ENCODE results near the gene KRT26. TPM values are rescaled to one million over a fixed set of nuclear protein-coding genes. Genes with fewer than 3 reads are reported as not detected.
"Not testable (repeated sequence)": the region's sequence is repeated elsewhere in the genome, so short reads cannot be mapped to it uniquely, and the experiment has no call there.

Gene KRT26
- total and polyA plus RNA-seq, 2 experiments from 2014 or later, result not detected

DNA sequence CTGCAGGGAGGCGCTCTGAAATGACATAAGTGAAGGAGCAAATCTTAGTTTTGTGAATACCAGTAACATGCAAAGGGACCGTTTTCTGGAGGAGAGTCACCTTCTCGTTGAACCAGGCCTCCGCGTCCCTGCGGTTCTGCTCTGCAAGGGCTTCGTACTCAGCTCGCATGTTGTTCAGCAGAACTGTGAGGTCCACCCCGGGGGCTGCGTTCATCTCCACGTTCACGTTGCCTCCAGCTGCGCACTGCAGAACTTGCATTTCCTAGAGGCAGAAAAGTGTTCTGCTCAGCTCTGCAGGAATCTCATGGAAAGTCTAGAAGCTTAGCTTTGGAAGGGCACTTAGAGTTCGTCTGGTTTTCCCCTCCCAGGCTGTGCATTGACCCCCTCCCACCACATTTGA lies 20.9 kb downstream of the KRT26 start:
- DNase-seq (ENCODE audit: low read depth in 1 of 2, low spot score in 1 of 2), result no peak
- no peaks in the 10 kb centered on the region for H3K4me1 ChIP-seq (ENCODE audit: low read depth)
- H3K27me3 ChIP-seq, result no peaks in the 10 kb centered on the region
- H3K36me3 ChIP-seq, result no peaks in the 10 kb centered on the region
- H3K9me3 ChIP-seq (ENCODE audit: low read depth), result no peaks in the 10 kb centered on the region
- no peak overlapping the region for H3K27ac ChIP-seq
- no peak overlapping the region for H3K4me3 ChIP-seq
- TF ChIP-seq, protein P1, sequence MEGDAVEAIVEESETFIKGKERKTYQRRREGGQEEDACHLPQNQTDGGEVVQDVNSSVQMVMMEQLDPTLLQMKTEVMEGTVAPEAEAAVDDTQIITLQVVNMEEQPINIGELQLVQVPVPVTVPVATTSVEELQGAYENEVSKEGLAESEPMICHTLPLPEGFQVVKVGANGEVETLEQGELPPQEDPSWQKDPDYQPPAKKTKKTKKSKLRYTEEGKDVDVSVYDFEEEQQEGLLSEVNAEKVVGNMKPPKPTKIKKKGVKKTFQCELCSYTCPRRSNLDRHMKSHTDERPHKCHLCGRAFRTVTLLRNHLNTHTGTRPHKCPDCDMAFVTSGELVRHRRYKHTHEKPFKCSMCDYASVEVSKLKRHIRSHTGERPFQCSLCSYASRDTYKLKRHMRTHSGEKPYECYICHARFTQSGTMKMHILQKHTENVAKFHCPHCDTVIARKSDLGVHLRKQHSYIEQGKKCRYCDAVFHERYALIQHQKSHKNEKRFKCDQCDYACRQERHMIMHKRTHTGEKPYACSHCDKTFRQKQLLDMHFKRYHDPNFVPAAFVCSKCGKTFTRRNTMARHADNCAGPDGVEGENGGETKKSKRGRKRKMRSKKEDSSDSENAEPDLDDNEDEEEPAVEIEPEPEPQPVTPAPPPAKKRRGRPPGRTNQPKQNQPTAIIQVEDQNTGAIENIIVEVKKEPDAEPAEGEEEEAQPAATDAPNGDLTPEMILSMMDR (IDR thresholded peaks at IDR 0.05; ENCODE audit: low read depth, low read length), result no peak

DNA sequence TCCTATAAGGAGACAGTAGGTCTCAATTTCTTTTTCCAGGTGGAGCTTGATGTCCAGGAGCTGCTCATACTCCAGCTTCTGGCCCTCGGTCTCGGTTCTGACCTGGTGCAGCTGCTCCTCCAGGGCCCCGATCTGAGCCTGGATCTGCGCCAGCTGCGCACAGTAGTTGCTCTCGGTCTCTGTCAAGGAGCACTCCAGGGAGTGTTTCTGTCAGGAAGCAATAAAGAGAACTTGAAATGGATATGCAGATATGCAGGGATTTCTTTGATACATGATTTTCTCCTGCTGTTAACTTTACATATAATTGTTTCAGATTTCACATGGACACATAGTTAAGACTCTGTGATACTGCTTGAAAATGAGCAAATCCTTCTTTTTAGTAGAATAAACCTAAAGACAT lies 21.6 kb downstream of the KRT26 start:
- H3K4me1 ChIP-seq (ENCODE audit: low read depth), result no peaks in the 10 kb centered on the region
- TF ChIP-seq, protein P1 (IDR thresholded peaks at IDR 0.05; ENCODE audit: low read depth, low read length), result no peak

DNA sequence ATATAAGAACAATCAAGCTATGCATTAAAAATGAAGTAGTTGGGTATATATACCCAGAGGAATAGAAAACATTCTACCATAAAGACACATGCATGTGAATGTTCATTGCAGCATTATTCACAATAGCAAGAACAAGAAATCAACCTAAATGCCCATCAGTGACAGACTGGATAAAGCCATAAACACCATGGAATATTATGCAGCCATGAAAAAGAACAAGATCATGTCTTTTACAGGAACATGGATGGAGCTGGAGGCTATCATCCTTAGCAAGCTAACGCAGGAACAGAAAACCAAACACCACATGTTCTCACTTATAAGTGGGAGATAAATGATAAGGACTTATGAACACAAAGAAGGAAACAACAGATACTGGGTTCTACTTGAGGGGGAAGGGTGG lies 23.3 kb downstream of the KRT26 start:
- H3K27ac ChIP-seq; H3K9me3 ChIP-seq (ENCODE audit: low read depth); H3K4me1 ChIP-seq (ENCODE audit: low read depth); H3K4me3 ChIP-seq; H3K27me3 ChIP-seq; H3K36me3 ChIP-seq; DNase-seq (ENCODE audit: low read depth in 1 of 2, low spot score in 1 of 2): not testable (repeated sequence)

More for the DNA sequence above, 21.6 kb downstream of the KRT26 start:
- no peak for DNase-seq (ENCODE audit: low read depth in 1 of 2, low spot score in 1 of 2)
- Histone ChIP-seq H3K36me3 (no peaks in the 10 kb centered on the region), H3K27me3 (no peaks in the 10 kb centered on the region), H3K27ac (no peak overlapping the region), H3K4me3 (no peak overlapping the region), H3K9me3 (ENCODE audit: low read depth) (no peaks in the 10 kb centered on the region)

DNA sequence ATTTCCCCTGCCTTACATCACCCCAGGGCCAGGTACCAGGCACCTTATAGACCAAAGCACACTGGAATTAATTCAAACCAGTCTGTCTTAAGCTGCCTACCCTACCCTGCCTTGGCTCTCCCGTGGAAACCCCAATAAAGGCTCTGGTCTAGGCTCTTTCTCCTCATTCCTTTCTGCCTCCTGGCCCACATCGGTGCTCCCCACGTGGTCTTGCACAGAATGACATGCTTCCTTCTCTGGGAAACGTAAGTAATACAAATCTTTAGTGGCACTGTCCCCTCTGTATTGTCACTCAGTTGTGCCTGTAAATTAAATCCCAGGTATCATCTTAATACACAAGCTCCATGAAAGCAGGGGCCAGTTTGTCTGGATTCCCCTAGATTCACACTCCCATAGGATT lies 33.4 kb downstream of the KRT26 start:
- H3K9me3 ChIP-seq (ENCODE audit: low read depth), result no peaks in the 10 kb centered on the region
- H3K4me1 ChIP-seq (ENCODE audit: low read depth), result no peaks in the 10 kb centered on the region
- TF ChIP-seq, protein P1 (IDR thresholded peaks at IDR 0.05; ENCODE audit: low read depth, low read length), result no peak
- H3K36me3 ChIP-seq, result no peaks in the 10 kb centered on the region
- no peaks in the 10 kb centered on the region for H3K27me3 ChIP-seq
- no peak for DNase-seq (ENCODE audit: low read depth in 1 of 2, low spot score in 1 of 2)
- no peak overlapping the region for H3K27ac ChIP-seq
- no peak overlapping the region for H3K4me3 ChIP-seq

DNA sequence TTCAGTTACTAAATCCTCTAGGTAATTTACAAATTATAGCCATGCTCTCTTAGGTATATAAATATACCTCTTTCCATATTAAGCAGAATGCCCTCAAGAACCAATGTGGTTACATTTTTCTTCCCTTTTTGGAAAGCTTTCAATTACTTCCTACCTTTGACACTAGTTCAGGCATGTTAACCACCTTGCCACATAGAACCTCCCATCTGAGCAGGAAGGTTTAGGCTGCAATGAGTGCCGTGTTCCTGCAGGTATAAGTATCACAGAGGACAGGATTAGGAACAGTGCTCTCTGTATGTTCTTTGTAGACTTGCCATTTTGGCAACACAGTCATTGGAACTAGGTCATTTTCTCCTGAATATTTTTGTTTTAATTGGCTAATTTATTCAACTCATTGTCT lies 37.0 kb downstream of the KRT26 start:
- no peak for DNase-seq (ENCODE audit: low read depth in 1 of 2, low spot score in 1 of 2)
- Histone ChIP-seq H3K27ac (no peak overlapping the region), H3K9me3 (ENCODE audit: low read depth) (no peaks in the 10 kb centered on the region), H3K27me3 (no peaks in the 10 kb centered on the region), H3K4me3 (no peak overlapping the region), H3K36me3 (no peaks in the 10 kb centered on the region), H3K4me1 (ENCODE audit: low read depth) (no peaks in the 10 kb centered on the region)
- TF ChIP-seq, protein P1 (IDR thresholded peaks at IDR 0.05; ENCODE audit: low read depth, low read length), result no peak

DNA sequence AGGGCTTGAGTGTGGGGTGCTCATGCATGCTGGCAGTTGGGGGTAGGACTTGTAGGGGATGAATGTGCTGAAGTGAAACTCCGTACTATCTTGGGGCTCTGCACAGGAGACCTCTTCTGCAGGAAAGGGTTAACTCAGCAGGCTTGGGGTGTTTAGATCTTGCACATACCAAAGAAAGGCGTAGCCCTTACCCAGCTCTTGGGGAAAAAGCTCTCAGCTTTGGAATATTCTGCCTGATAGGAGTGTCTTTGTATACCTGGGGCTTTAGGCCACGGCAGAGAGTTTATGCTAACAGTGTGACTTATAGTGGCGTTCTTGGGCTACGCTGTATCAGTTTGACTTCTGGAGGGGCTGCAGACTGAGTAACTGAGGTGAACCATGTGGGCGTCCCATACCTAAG lies 38.0 kb downstream of the KRT26 start:
- H3K27me3 ChIP-seq, result no peaks in the 10 kb centered on the region
- TF ChIP-seq, protein P1 (IDR thresholded peaks at IDR 0.05; ENCODE audit: low read depth, low read length), result no peak
- no peak for DNase-seq (ENCODE audit: low read depth in 1 of 2, low spot score in 1 of 2)
- H3K4me3 ChIP-seq, result no peak overlapping the region
- H3K36me3 ChIP-seq, result no peaks in the 10 kb centered on the region
- H3K4me1 ChIP-seq (ENCODE audit: low read depth), result no peaks in the 10 kb centered on the region
- H3K27ac ChIP-seq, result no peak overlapping the region
- H3K9me3 ChIP-seq (ENCODE audit: low read depth), result no peaks in the 10 kb centered on the region
